Measurements from ENCODE around the gene DYNC1I2. TPM values are rescaled to one million over a fixed set of nuclear protein-coding genes. Genes with fewer than 3 reads are reported as not detected.

Gene DYNC1I2
- total and polyA plus RNA-seq, 2 of the 4 experiments (the other 2 are of a cell fraction) = 110 to 114 TPM

DNA sequence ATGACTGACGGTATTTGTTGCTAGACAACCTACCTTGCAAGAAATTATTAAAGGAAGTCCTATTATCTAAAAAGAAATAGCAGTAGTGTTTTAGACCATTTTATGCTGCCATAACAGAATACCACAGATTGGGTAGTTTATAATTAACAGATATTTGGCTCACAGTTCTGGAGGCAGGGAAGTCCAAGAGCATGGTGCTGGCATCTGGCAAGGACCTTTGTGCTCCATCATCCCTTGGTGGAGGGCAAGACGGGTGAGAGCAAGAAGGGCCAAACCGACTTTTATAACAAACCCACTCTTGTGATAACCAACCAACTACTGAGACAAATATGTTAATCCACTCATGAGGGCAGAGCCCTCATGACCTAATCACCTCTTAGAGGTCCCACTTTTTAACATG is 91.2 kb downstream of the DYNC1I2 start:
- H4K91ac ChIP-seq (ENCODE audit: insufficient read depth, low read depth, low read length) = no peak overlapping the region
- H2BK5ac ChIP-seq (ENCODE audit: low read depth, low read length, poor library complexity, severe bottlenecking) = no peak overlapping the region
- H3K4me3 ChIP-seq (ENCODE audit: insufficient read depth, low read depth, low read length) = no peak overlapping the region
- ATAC-seq (ENCODE audit: low read depth) (no peak), DNase-seq (no peak)
- H4K5ac ChIP-seq (ENCODE audit: low read depth, low read length) = no peak overlapping the region
- no peak overlapping the region for H2AK9ac ChIP-seq (replicated peaks; ENCODE audit: low read depth, low read length, poor library complexity)
- H3K14ac ChIP-seq (replicated peaks; ENCODE audit: low read depth, low read length) = no peak overlapping the region
- peaks cover 6% of the 10 kb centered on the region; the same call in 1 of the 2 replicates for H3K36me3 ChIP-seq (ENCODE audit: control insufficient read depth, insufficient read depth, low read length)
- H3K4ac ChIP-seq (ENCODE audit: low read depth, low read length) = no peak overlapping the region
- no peak overlapping the region for H3K18ac ChIP-seq (ENCODE audit: low read depth, low read length)
- TF ChIP-seq RCOR1 (IDR thresholded peaks at IDR 0.05; ENCODE audit: insufficient replicate concordance, low read length) (no peak), MAZ (IDR thresholded peaks at IDR 0.05; ENCODE audit: borderline replicate concordance, low read depth, low read length) (no peak), SMC3 (IDR thresholded peaks at IDR 0.05; ENCODE audit: low read depth, low read length) (no peak), MAFK (IDR thresholded peaks at IDR 0.05; ENCODE audit: low read depth, low read length) (no peak), POLR2A (IDR thresholded peaks at IDR 0.05; ENCODE audit: low read depth, low read length) (no peak), RFX5 (IDR thresholded peaks at IDR 0.05; ENCODE audit: low read depth, low read length) (no peak)
- no peak overlapping the region for H3K27ac ChIP-seq (ENCODE audit: insufficient read depth, low read length)
- no peaks in the 10 kb centered on the region for H3K27me3 ChIP-seq (ENCODE audit: control insufficient read depth, insufficient read depth, low read length)
- H4K20me1 ChIP-seq (ENCODE audit: insufficient read depth, low read length) = no peaks in the 10 kb centered on the region
- H3K9me3 ChIP-seq (ENCODE audit: control insufficient read depth, insufficient read depth, low read length) = peaks cover 5% of the 10 kb centered on the region
- H3K23ac ChIP-seq (ENCODE audit: low read depth, low read length) = no peak overlapping the region
- ChIA-PET POLR2A (ENCODE audit: unreplicated experiment) (no interaction called here), CTCF (interaction anchor here (0.6 to 0.7 kb wide), 2 partner anchors 32 to 335 kb away, joined by 3 to 6 read pairs; no protein-coding TSS in a partner anchor)
- no peak overlapping the region for H2BK15ac ChIP-seq (ENCODE audit: low read depth, low read length)
- no CpG with 5 or more reads among the region's 3 CpGs for WGBS, 2 experiments (ENCODE audit: extremely low coverage in 2 of 2, insufficient read length in 1 of 2)
- no peak overlapping the region for H2AFZ ChIP-seq (replicated peaks; ENCODE audit: low read length, poor library complexity)
- no peaks in the 10 kb centered on the region for H3K4me1 ChIP-seq (ENCODE audit: control insufficient read depth, insufficient read depth, low read length)
- intact Hi-C loops (cut with micrococcal nuclease) = no loop called here
- no peak overlapping the region for H3K9ac ChIP-seq (ENCODE audit: low read depth, low read length)
- no peaks in the 10 kb centered on the region for H3K9me1 ChIP-seq (ENCODE audit: insufficient read depth, low read length)
- H2BK20ac ChIP-seq (ENCODE audit: low read depth, low read length) = no peak overlapping the region
- no peak overlapping the region for H3K4me2 ChIP-seq (ENCODE audit: low read depth, low read length)
- in situ Hi-C loops (cut with MboI; ENCODE audit: low sequenced_read_pairs) = no loop called here
- H3K79me1 ChIP-seq (ENCODE audit: low read depth in 1 of 2, low read length in 2 of 2) = no peaks in the 10 kb centered on the region
- dilution Hi-C loops (cut with HindIII; ENCODE audit: low sequenced_read_pairs, unreplicated experiment) = no loop called here
- H4K8ac ChIP-seq (ENCODE audit: low read depth in 2 of 2, low read length in 2 of 2) = no peak overlapping the region
- no peak overlapping the region for H2BK120ac ChIP-seq (ENCODE audit: low read depth, low read length)
- BruUV-seq (replicated peaks) = no TSS peak
- no peak overlapping the region for H3K56ac ChIP-seq (ENCODE audit: extremely low read depth, insufficient read depth, low read length)
- H2AK5ac ChIP-seq (ENCODE audit: low read depth, low read length) = no peak overlapping the region
